ENCODE results near the gene TXNRD2.
"Not testable (repeated sequence)": the region's sequence is repeated elsewhere in the genome, so short reads cannot be mapped to it uniquely, and the experiment has no call there.

Gene TXNRD2

DNA sequence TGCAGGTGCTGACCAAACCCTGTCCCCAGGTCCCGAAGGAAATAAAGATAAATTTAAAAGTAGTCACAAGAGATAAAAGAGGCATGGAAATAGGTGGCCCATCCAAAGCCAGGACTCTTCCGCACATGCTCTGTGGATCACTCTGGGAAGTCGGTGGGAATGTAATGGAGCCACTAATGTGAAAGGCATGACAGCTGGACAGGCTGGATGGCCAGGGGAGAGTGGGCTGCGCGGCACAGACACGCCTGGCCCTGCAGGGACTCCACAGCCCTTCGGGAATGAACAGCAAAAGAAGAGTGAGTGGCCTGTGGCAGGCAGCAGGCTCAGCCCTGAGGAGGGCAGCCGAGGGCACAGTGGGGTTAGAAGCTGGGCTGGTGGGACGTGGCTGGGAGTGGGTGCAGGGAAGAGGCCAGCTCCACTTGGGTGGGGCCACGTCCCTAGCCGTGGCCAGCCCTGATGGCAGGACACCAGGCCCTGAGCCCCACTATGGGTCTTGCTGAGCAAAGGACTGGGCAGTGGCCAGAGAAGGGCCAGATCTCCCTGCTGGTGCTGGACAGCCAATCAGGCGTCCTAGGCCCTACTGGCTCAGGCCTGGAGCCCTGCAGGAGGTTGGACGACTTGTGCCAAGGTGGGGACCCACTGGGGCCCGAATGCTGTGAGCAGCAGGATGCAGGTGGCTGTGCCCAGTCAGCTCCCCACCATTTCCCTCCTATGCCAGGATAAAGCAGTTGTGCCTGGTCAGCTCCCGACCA, 55.6 kb downstream of the TXNRD2 start:
- H3K4me1 Mint-ChIP-seq (ENCODE audit: low read depth), result peaks cover 24% of the 10 kb centered on the region

DNA sequence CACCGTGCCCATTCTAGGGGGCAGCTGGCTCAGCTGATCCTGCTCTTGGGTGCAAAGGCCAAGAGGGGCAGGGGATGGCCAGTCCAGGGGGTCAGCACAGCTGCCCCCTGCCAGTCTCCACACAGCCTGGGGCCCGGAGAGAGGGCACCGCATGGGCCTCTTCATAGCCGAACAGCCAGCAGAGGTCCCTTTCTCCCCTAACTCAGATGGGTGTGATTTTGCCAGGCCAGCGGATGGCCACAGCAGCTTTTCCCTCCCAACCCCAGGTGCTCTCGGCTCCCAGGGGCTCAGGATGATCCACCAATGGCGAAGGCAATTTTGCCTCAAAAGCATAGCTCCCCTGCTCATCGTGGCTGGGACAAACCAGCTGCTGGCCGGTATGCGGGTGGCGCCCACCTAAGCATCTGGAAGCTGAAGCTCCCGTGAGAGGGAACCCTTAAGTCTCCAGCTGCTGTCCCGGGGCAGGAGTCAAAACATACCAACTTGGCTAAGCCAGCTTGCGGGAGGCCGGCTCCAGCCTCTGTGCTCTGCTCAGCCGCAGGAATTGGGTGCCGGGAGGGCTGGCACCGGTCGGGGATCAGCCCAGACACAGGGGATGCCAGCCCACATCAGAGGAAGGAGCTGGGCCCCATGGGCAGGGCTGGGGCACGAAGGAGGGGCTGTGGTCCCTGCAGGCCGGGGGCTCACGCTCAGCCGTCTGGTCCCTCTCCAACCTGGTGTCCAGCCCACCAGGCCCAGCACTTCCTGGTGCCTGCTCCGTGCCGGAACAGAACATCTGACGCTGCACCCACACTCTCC, 56.5 kb downstream of the TXNRD2 start:
- DNase-seq (ENCODE audit: low spot score), result no peak
- Mint-ChIP-seq H3K36me3 (ENCODE audit: low read depth) (no peaks in the 10 kb centered on the region), H3K9me3 (no peaks in the 10 kb centered on the region), H3K27ac (no peak overlapping the region), H3K27me3 (ENCODE audit: low read depth) (no peaks in the 10 kb centered on the region), H3K4me1 (ENCODE audit: low read depth) (peaks cover 18% of the 10 kb centered on the region), H3K4me3 (no peak overlapping the region)

More for the DNA sequence above, 55.6 kb downstream of the TXNRD2 start:
- H3K9me3 Mint-ChIP-seq, result no peaks in the 10 kb centered on the region
- no peak overlapping the region for H3K27ac Mint-ChIP-seq
- H3K4me3 Mint-ChIP-seq, result no peak overlapping the region
- DNase-seq (ENCODE audit: low spot score), result no peak
- H3K27me3 Mint-ChIP-seq (ENCODE audit: low read depth), result no peaks in the 10 kb centered on the region
- H3K36me3 Mint-ChIP-seq (ENCODE audit: low read depth), result no peaks in the 10 kb centered on the region

DNA sequence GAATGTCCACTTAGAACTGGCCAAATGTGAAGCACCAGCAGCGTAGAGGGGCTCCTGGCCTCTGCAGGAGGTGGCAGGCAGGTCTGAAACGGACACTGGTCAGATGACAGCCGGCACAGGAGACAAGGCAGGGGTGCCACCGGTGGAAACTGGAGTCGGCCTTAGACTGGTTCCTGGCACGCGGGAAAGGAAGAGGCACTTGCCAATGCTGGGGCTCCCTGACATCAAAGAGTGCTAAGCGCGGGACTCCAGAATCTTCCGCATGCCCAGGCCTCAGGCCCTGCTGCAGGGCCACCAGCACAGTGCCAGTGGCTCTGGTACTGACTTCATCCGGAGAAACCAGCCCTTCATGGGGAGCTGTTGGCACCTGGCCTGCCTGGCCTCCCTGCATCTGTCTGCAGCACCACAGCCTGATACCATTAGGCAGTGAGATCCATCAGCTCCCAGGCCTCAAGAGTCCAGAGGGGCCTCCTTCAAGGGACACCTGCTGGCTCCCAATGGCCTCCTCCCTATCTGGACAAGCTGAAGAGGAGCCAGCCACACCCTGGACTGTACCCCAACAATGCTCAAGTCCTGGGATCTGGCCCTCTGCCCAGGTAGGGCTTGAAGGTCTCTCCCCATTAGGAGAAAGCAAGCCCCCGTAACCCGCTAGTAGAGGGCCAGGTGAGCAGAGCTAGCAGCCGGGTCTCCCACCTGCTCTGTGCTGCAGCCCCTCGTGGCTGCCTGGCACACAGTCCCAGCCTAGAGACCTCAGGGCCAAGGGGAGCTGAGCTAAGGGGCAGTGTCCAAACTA, 57.3 kb downstream of the TXNRD2 start:
- Mint-ChIP-seq H3K27ac (no peak overlapping the region), H3K4me3 (no peak overlapping the region), H3K36me3 (ENCODE audit: low read depth) (no peaks in the 10 kb centered on the region), H3K4me1 (ENCODE audit: low read depth) (peaks cover 13% of the 10 kb centered on the region), H3K27me3 (ENCODE audit: low read depth) (no peaks in the 10 kb centered on the region), H3K9me3 (no peaks in the 10 kb centered on the region)
- DNase-seq (ENCODE audit: low spot score), result no peak

DNA sequence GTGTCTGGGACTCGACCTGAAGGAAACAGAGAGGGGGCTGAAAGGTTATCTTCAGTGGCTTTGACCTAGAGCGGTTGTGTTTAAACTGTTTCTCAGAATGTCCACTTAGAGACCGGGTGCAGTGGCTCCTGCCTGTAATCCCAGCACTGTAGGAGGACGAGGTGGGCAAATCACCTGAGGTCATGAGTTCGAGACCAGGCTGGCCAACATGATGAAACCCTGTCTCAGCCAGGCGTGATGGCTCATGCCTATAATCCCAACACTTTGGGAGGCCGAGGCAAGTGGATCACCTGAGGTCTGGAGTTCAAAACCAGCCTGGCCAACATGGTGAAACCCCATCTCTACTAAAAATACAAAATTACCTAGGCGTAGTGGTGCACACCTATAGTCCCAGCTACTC, 58.2 kb downstream of the TXNRD2 start:
- H3K27ac Mint-ChIP-seq, H3K9me3 Mint-ChIP-seq: not testable (repeated sequence)
- H3K4me1 Mint-ChIP-seq (ENCODE audit: low read depth), result peaks cover 13% of the 10 kb centered on the region

DNA sequence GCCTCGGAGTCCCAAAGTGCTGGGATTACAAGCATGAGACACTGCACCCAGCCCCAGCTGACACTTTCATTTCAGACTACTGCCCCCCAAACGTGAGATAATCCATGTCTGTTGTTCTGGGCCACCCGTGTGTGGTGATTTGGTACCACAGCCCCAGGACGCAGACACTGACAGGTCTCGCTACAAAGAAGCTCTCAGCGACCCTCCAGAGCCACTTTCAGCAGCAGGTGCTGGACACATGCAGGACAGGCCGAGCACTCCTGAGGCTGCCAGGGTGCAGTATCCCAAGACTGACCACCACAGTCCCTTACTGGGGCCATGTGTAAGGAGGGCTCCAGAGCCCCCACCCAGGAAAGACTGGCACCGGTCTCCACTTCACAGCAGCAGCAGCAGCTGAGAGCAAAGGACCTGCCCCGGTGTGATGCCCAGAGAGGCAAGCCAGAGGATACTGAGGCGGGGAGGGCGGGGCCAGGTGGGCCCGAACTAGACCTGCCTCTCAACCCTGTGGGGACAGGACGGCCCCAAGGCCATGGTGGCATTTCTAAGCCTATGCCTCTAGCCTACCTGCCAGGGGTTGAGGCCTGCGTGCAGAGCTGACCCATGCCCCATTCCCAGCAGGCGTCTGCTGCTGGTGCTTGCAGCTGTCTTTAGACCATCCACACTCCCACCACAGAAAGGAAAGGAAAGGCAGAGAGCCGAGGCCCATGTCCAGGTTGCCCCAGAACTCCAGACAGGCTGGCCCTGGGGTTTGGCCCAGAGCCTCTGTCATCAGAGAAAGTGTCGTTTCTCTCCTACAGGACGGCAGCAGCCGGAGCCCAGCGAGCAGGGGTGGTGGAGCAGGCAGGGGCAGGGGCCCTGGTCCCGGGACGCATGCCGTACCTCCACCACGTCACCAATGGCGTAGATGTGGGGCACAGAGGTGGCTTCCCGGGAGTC, 58.9 kb downstream of the TXNRD2 start:
- Mint-ChIP-seq H3K36me3 (ENCODE audit: low read depth) (no peaks in the 10 kb centered on the region), H3K27me3 (ENCODE audit: low read depth) (no peaks in the 10 kb centered on the region), H3K9me3 (no peaks in the 10 kb centered on the region), H3K4me3 (no peak overlapping the region), H3K4me1 (ENCODE audit: low read depth) (peaks cover 13% of the 10 kb centered on the region), H3K27ac (no peak overlapping the region)
- no peak for DNase-seq (ENCODE audit: low spot score)

More for the DNA sequence above, 58.2 kb downstream of the TXNRD2 start:
- H3K27me3 Mint-ChIP-seq (ENCODE audit: low read depth); DNase-seq (ENCODE audit: low spot score); H3K36me3 Mint-ChIP-seq (ENCODE audit: low read depth); H3K4me3 Mint-ChIP-seq: not testable (repeated sequence)

DNA sequence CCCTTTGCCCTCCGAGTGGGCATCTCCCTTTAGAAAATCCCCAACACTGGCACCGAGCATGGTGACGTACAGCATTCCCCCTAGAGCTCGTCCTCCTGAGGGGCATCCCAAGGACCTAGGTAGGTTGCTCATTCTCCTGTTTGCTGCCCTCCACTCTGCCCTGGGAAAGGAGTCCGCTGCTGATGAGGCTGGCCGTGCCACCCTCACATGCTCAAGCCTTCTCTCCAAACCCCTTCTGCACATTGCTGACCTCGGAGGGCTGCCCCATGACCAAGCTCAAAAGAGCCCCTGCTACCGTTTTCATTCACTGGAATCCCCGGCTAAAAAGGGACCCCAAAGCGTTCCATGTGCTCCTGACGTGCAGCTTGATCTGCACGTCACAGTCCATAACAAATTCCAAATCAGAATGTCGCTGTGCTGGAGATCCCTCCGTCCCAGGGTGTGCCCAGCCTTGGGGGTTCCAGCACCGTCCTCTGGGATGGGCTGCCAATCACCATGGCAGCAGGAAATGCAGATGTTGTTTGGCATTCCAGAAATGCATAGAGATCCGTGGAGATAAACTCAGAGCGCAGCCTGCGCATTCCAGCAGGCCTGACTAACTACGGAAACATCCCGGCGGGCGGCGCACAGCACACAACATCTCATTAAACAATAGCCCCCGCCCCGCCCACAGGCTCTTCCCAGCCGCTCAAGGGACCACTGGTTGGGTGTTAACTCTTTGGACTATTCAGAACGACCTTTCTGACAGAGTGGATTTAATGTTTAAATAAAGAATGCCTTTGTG, 60.6 kb downstream of the TXNRD2 start:
- Mint-ChIP-seq H3K36me3 (ENCODE audit: low read depth) (no peaks in the 10 kb centered on the region), H3K4me1 (ENCODE audit: low read depth) (peaks cover 4% of the 10 kb centered on the region), H3K27ac (no peak overlapping the region), H3K9me3 (no peaks in the 10 kb centered on the region), H3K27me3 (ENCODE audit: low read depth) (no peaks in the 10 kb centered on the region), H3K4me3 (no peak overlapping the region)
- no peak for DNase-seq (ENCODE audit: low spot score)

DNA sequence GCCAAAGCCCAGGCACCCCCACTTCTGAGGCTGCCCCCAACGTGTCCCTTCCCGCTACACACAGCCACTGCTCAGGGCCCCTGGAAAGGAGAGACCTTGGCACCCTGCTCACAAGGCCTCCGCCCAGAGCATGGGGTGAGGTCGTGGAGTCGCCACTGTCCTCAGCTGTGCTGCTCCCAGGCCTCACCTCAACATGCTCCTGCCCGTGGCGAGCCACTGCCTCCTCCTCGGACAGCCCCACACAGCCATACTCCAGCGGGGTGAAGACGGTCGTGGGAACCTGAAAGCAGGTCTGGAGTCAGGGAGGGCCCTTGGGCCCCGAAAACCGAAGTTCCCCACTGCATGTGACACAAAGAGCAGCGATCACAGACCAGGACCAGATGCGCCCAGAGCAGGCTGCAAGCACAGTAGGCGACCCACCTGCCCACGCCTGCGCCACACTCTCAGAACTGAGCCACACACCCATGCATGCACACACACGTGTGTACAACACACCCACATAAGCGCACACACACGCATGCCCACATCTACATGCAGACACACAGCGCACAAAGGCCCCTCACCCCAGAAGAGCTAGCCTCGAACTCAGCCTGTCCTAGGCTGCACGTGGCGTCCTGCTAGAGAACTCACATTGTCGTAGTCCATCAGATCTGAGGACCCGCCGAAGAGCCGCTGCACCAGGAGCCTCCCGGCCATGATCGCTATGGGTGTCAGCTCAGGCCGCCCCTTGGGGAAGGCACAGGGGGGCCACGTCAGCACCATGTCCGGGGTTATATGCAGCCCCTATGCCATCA, 61.4 kb downstream of the TXNRD2 start:
- H3K4me3 Mint-ChIP-seq, result no peak overlapping the region
- H3K27me3 Mint-ChIP-seq (ENCODE audit: low read depth), result no peaks in the 10 kb centered on the region
- no peaks in the 10 kb centered on the region for H3K4me1 Mint-ChIP-seq (ENCODE audit: low read depth)
- no peaks in the 10 kb centered on the region for H3K36me3 Mint-ChIP-seq (ENCODE audit: low read depth)
- H3K27ac Mint-ChIP-seq, result no peak overlapping the region
- no peaks in the 10 kb centered on the region for H3K9me3 Mint-ChIP-seq
- no peak for DNase-seq (ENCODE audit: low spot score)

DNA sequence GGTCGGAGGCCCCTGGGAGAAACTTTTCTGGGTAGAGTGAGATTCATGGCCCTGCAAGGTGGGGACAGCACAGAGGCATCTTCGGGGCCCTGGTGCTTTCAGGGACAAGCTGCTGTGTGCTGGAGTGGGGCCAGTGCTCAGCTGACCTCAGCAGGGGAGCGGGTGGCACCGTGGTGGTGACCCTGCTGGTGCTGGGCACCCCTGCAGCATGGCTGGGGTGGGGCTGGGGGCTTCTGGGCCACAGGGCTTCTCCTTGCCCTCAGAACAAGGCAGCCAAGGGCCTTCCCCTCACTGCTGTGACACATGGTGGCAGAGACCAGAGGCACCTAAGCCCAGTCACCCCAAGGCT, 62.0 kb downstream of the TXNRD2 start:
- DNase-seq (ENCODE audit: low spot score), result no peak
- no peaks in the 10 kb centered on the region for H3K36me3 Mint-ChIP-seq (ENCODE audit: low read depth)
- no peak overlapping the region for H3K27ac Mint-ChIP-seq
- H3K9me3 Mint-ChIP-seq, result no peaks in the 10 kb centered on the region
- no peaks in the 10 kb centered on the region for H3K27me3 Mint-ChIP-seq (ENCODE audit: low read depth)
- H3K4me3 Mint-ChIP-seq, result no peak overlapping the region
- no peaks in the 10 kb centered on the region for H3K4me1 Mint-ChIP-seq (ENCODE audit: low read depth)

DNA sequence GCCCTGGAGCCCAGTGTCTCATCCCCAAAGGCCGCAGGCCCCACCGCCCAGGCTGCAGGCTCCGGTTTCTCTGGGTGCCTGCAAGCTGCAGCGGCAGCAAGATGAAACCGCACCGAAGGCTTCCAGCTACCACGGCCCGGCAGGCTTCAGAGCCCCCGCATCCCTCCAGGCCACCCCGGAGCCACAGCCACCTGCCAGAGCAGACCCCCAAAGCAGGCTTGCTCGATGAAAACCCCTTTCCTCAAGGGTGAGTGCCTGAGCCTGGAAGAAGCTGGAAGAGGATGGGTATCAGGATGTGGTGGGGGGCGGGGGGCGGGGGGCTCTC, 62.4 kb downstream of the TXNRD2 start:
- Mint-ChIP-seq H3K4me1 (ENCODE audit: low read depth) (peaks cover 3% of the 10 kb centered on the region), H3K9me3 (no peaks in the 10 kb centered on the region), H3K4me3 (no peak overlapping the region), H3K27me3 (ENCODE audit: low read depth) (no peaks in the 10 kb centered on the region), H3K27ac (no peak overlapping the region), H3K36me3 (ENCODE audit: low read depth) (no peaks in the 10 kb centered on the region)
- no peak for DNase-seq (ENCODE audit: low spot score)

DNA sequence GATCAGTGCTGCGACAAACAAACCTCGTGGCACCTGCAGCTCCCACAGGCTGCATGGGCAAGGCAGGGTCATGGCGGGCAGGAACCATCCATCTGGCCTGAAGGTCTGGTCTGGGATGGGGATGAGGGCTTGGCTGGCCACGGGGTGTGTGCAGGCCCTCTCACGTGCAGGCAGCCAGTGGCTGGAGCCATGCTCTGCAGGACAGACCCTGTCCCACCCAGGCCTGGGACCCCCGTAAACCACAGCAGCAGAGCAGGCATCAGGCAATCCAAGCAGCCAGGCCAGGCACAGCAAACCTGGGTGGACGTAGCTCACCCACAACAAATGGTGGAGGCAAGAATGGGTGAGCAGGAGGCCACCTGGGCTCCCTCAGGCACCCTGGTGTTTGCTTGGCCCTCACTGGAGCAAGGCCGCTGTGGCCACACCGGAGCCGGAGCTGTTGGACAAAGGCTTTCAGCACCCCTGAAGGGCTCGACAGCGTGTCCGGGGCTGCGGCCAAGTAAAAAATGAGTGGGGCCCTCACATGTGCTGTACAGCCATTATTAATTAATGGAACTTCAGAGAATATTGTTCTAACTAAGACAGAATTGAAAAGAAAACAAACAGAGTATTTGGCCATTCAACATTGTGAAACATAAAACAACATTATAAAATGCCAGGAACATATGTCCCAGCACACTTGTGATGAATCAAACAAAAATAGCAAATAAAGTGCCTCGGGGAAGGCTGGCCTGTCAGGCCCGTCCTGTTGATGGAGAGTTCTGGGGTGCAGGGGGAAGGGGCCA, 63.0 kb downstream of the TXNRD2 start:
- Mint-ChIP-seq H3K9me3 (no peaks in the 10 kb centered on the region), H3K4me3 (no peak overlapping the region), H3K27ac (no peak overlapping the region), H3K4me1 (ENCODE audit: low read depth) (peaks cover 3% of the 10 kb centered on the region), H3K36me3 (ENCODE audit: low read depth) (no peaks in the 10 kb centered on the region), H3K27me3 (ENCODE audit: low read depth) (no peaks in the 10 kb centered on the region)
- no peak for DNase-seq (ENCODE audit: low spot score)

DNA sequence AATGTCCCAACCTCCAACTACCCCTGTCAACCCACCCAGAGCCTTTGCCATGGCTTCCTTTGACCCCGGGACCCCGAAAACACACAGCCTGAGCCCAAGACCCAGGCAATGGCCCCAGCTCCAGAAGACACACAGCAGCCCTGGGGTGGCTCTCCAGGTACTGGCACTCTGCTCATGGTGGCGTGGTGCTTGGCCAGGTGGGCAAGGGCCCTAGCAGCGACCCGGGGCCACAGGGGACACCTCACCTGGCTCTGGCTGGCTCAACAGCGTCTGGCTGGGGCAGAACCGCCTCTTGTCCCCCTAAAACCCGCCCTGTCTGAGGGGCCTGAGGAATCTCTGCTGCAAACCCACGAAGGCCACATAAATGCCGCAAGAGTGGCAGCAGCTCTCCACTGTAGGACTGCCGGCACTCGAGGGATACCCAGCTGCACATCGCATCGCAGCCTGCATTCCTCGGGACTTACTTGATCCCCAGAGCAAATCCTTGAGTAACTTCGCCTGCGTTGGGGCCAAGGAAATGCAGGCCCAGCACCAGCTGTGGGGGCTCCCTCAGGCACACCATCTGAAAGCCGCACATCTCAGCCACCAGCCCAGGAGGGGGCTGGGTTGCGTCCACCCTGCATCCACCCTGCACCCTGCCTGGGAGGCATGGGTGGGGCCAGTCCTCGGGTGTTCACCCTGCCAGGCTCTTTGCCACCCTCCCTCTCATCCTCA, 63.8 kb downstream of the TXNRD2 start:
- no peak for DNase-seq (ENCODE audit: low spot score)
- Mint-ChIP-seq H3K36me3 (ENCODE audit: low read depth) (no peaks in the 10 kb centered on the region), H3K27me3 (ENCODE audit: low read depth) (no peaks in the 10 kb centered on the region), H3K4me3 (no peak overlapping the region), H3K9me3 (no peaks in the 10 kb centered on the region), H3K4me1 (ENCODE audit: low read depth) (peaks cover 3% of the 10 kb centered on the region), H3K27ac (no peak overlapping the region)
